H9 (cell line): ENCODE results near the gene RASA3. TPM values are rescaled to one million over a fixed set of nuclear protein-coding genes. Genes with fewer than 3 reads are reported as not detected.

ENCODE experiments used
- DNase-seq: peaks from one replicate; pipeline ENCODE4 v3.0.0-alpha.2; 2017
- H2AFZ ChIP-seq: one replicate; pipeline ENCODE4 v1.6.1; 2013; ENCODE audit warnings: mild to moderate bottlenecking, low read length, control low read depth, moderate library complexity
- H2AK5ac ChIP-seq: 2 replicates; pipeline ENCODE4 v1.6.1; 2013; ENCODE audit warnings: low read length, control low read depth, mixed read lengths; ENCODE audit not compliant: insufficient read length
- H2BK120ac ChIP-seq: one replicate; pipeline ENCODE4 v1.6.1; 2013; ENCODE audit warnings: low read depth, mild to moderate bottlenecking, low read length, control low read depth, inconsistent platforms; ENCODE audit not compliant: poor library complexity, severe bottlenecking
- H2BK12ac ChIP-seq: 2 replicates; pipeline ENCODE4 v1.6.1; 2013; ENCODE audit warnings: low read length, control low read depth, mixed read lengths, low read depth; ENCODE audit not compliant: insufficient read length
- H2BK15ac ChIP-seq: 2 replicates; pipeline ENCODE4 v1.6.1; 2013; ENCODE audit warnings: low read depth, low read length, control low read depth
- H2BK20ac ChIP-seq: one replicate; pipeline ENCODE4 v1.6.1; 2013; ENCODE audit warnings: low read depth, mild to moderate bottlenecking, low read length, control low read depth, inconsistent platforms; ENCODE audit not compliant: poor library complexity, severe bottlenecking
- H2BK5ac ChIP-seq: 2 replicates; pipeline ENCODE4 v1.6.1; 2013; ENCODE audit warnings: low read length, control low read depth, mixed read lengths; ENCODE audit not compliant: insufficient read length
- H3K14ac ChIP-seq: 2 replicates; pipeline ENCODE4 v1.6.1; 2013; ENCODE audit warnings: low read length, control low read depth; ENCODE audit not compliant: insufficient read depth
- H3K18ac ChIP-seq: 2 replicates; pipeline ENCODE4 v1.6.1; 2013; ENCODE audit warnings: low read depth, mild to moderate bottlenecking, mixed read lengths, low read length, control low read depth; ENCODE audit not compliant: insufficient read length
- H3K23ac ChIP-seq: 2 replicates; pipeline ENCODE4 v1.6.1; 2013; ENCODE audit warnings: low read length, control low read depth, mixed read lengths, low read depth; ENCODE audit not compliant: insufficient read length
- H3K23me2 ChIP-seq: 2 replicates; pipeline ENCODE4 v1.6.1; 2013; ENCODE audit warnings: low read depth, mild to moderate bottlenecking, mixed read lengths, low read length, control low read depth; ENCODE audit not compliant: insufficient read length, poor library complexity, severe bottlenecking
- H3K27ac ChIP-seq: 2 replicates; pipeline ENCODE4 v1.5.1; 2013; ENCODE audit warnings: low read length, control low read depth, mixed read lengths, low read depth; ENCODE audit not compliant: insufficient read length
- H3K27me3 ChIP-seq: 2 replicates; pipeline ENCODE4 v1.6.1; 2013; ENCODE audit warnings: low read length, control low read depth, inconsistent platforms; ENCODE audit not compliant: insufficient read depth
- H3K4ac ChIP-seq: 2 replicates; pipeline ENCODE4 v1.6.1; 2013; ENCODE audit warnings: low read depth, mild to moderate bottlenecking, control low read depth, inconsistent platforms, low read length, moderate library complexity
- H3K4me1 ChIP-seq: 2 replicates; pipeline ENCODE4 v1.6.1; 2013; ENCODE audit warnings: low read length, control low read depth, inconsistent platforms; ENCODE audit not compliant: insufficient read depth
- H3K4me2 ChIP-seq: 2 replicates; pipeline ENCODE4 v1.6.1; 2013; ENCODE audit warnings: low read length, control low read depth, mixed read lengths; ENCODE audit not compliant: insufficient read length, insufficient read depth
- H3K56ac ChIP-seq: 2 replicates; pipeline ENCODE4 v1.6.1; 2013; ENCODE audit warnings: low read depth, mild to moderate bottlenecking, mixed read lengths, low read length, control low read depth; ENCODE audit not compliant: insufficient read length
- H3K79me1 ChIP-seq: 2 replicates; pipeline ENCODE4 v1.6.1; 2013; ENCODE audit warnings: low read depth, mild to moderate bottlenecking, moderate library complexity, low read length, control low read depth, inconsistent platforms; ENCODE audit not compliant: insufficient read depth, poor library complexity, severe bottlenecking
- H3K79me2 ChIP-seq: 2 replicates; pipeline ENCODE4 v1.6.1; 2013; ENCODE audit warnings: low read length, control low read depth, inconsistent platforms; ENCODE audit not compliant: insufficient read depth
- H3K9ac ChIP-seq: 2 replicates; pipeline ENCODE4 v1.6.1; 2013; ENCODE audit warnings: low read length, control low read depth, mixed read lengths; ENCODE audit not compliant: insufficient read length; ENCODE audit errors: extremely low read depth
- H3K9me3 ChIP-seq: one replicate; pipeline ENCODE4 v1.6.1; 2013; ENCODE audit warnings: low read depth, low read length, inconsistent platforms; ENCODE audit not compliant: control insufficient read depth
- H3T11ph ChIP-seq: one replicate; pipeline ENCODE4 v1.6.1; 2013; ENCODE audit warnings: mild to moderate bottlenecking, low read length, control low read depth, inconsistent platforms
- H4K20me1 ChIP-seq: one replicate; pipeline ENCODE4 v1.6.1; 2013; ENCODE audit not compliant: control insufficient read depth, insufficient read length, insufficient read depth
- H4K5ac ChIP-seq: 2 replicates; pipeline ENCODE4 v1.6.1; 2013; ENCODE audit warnings: low read depth, mild to moderate bottlenecking, mixed read lengths, low read length, control low read depth; ENCODE audit not compliant: insufficient read length
- H4K8ac ChIP-seq: replicated peaks from 2 replicates; pipeline ENCODE4 v1.6.1; 2013; ENCODE audit warnings: low read length, control low read depth, mixed read lengths, low read depth; ENCODE audit not compliant: insufficient read length
- H4K91ac ChIP-seq: 2 replicates; pipeline ENCODE4 v1.6.1; 2013; ENCODE audit warnings: low read depth, mild to moderate bottlenecking, moderate library complexity, mixed read lengths, low read length, control low read depth; ENCODE audit not compliant: insufficient read length
- H3K27ac Mint-ChIP-seq, 3 experiments: 2 replicates in 2 of 3; 3 replicates in 1 of 3; pipeline ENCODE4 v1.8.0; 2020 to 2021; ENCODE audit warnings: mixed read lengths in 3 of 3, mild to moderate bottlenecking in 1 of 3, moderate library complexity in 1 of 3
- H3K27me3 Mint-ChIP-seq: 2 replicates; pipeline ENCODE4 v1.8.0; 2021; ENCODE audit warnings: low read depth, mild to moderate bottlenecking, moderate library complexity, mixed read lengths
- H3K36me3 Mint-ChIP-seq, 3 experiments: 2 replicates in 2 of 3; 3 replicates in 1 of 3; pipeline ENCODE4 v1.8.0; 2020 to 2021; ENCODE audit warnings: low read depth in 3 of 3, mixed read lengths in 3 of 3; ENCODE audit not compliant: insufficient read depth in 1 of 3
- H3K4me1 Mint-ChIP-seq, 2 experiments: 2 replicates each; pipeline ENCODE4 v1.8.0; 2020; ENCODE audit warnings: mixed read lengths in 2 of 2
- H3K4me3 Mint-ChIP-seq, 2 experiments: 2 replicates in 1 of 2; 3 replicates in 1 of 2; pipeline ENCODE4 v1.8.0; 2020 to 2021; ENCODE audit warnings: mild to moderate bottlenecking in 2 of 2, mixed read lengths in 2 of 2, moderate library complexity in 1 of 2
- H3K9me3 Mint-ChIP-seq, 2 experiments: 2 replicates in 1 of 2; 3 replicates in 1 of 2; pipeline ENCODE4 v1.8.0; 2020; ENCODE audit warnings: mild to moderate bottlenecking in 2 of 2, mixed read lengths in 2 of 2, moderate library complexity in 1 of 2
- CTCF ChIP-seq: fragments of 200-600 bp; sonication (generic); conservative IDR thresholded peaks from 3 replicates; pipeline ENCODE4 v1.8.0; 2021; ENCODE audit warnings: antibody characterized with exemption, mild to moderate bottlenecking
- WGBS: extraction: QIAGEN DNeasy Blood & Tissue Kit; methylation state at CpG from one replicate; pipeline ENCODE4 v1.1.7; 2013; ENCODE audit warnings: missing lambda C conversion rate, low lambda C conversion rate, mixed read lengths; ENCODE audit not compliant: insufficient read length; ENCODE audit errors: extremely low coverage; 5-methylcytosine and 5-hydroxymethylcytosine counted together
- total RNA-seq: library from RNA; stranded (reverse); gene quantifications from 2 replicates; pipeline ENCODE4 v1.2.1, GENCODE V29; 2021

RASA3 gene
- total RNA-seq, 1 experiment from 2014 or later: 12.3 TPM

GRCh38 chr13:114081761-114082681, 50.4 kb downstream of the RASA3 start:
- DNase-seq: no peak
- Histone ChIP-seq H2BK15ac (no peak overlapping the region), H3K23ac (no peak overlapping the region), H2BK5ac (no peak overlapping the region), H3K27ac (no peak overlapping the region), H4K20me1 (no peaks in the 10 kb centered on the region), H2AFZ (no peak overlapping the region), H4K8ac (no peak overlapping the region), H3T11ph (no peak overlapping the region), H3K4ac (no peak overlapping the region), H3K27me3 (no peaks in the 10 kb centered on the region), H3K23me2 (no peaks in the 10 kb centered on the region), H3K79me1 (no peaks in the 10 kb centered on the region), H3K4me1 (no peaks in the 10 kb centered on the region; the same call in 1 of the 2 replicates), H3K9me3 (no peaks in the 10 kb centered on the region), H3K14ac (no peak overlapping the region; the same call in 1 of the 2 replicates), H3K56ac (no peak overlapping the region), H3K4me2 (no peak overlapping the region), H2BK12ac (no peak overlapping the region), H4K91ac (no peak overlapping the region), H3K9ac (no peak overlapping the region), H3K18ac (no peak overlapping the region), H4K5ac (no peak overlapping the region), H2BK20ac (no peak overlapping the region), H2AK5ac (no peak overlapping the region), H3K79me2 (peaks cover 2% of the 10 kb centered on the region; the same call in 1 of the 2 replicates), H2BK120ac (no peak overlapping the region)
- Mint-ChIP-seq H3K36me3 (0 out of 7 replicates have a peak, but pooled peaks cover 0 to 3% (median 0%) of the 10 kb centered on the region in 3 experiments), H3K4me1 (peaks cover 7 to 29% of the 10 kb centered on the region in 2 experiments), H3K27me3 (no peaks in the 10 kb centered on the region), H3K4me3 (no peak overlapping the region), H3K27ac (peak overlapping the region in 2 of 3 experiments; percentile 18 to 40; a peak in 1 of 7 replicates), H3K9me3 (peaks cover 0 to 4% of the 10 kb centered on the region in 2 experiments; a peak in 1 of 5 replicates)
- WGBS: no CpG with 5 or more reads among the region's 30 CpGs
- TF ChIP-seq CTCF: no peak
